Measurements from ENCODE around the gene VCAN. TPM values are rescaled to one million over a fixed set of nuclear protein-coding genes. Genes with fewer than 3 reads are reported as not detected.

The VCAN gene
- total and polyA plus RNA-seq, 2 donors (not counting 1 experiment from before 2014, with no cell fraction given) = 2.0 TPM; not detected in 1

GRCh38 chr5:83509540-83509939, 38.0 kb downstream of the VCAN start:
- WGBS (ENCODE audit: insufficient coverage) = 89% methylated on average over 1 of the region's 4 CpGs
- POLR2A ChIA-PET = no interaction called here
- H3K27ac Mint-ChIP-seq = no peak overlapping the region
- Histone ChIP-seq H2AFZ (ENCODE audit: insufficient read depth, low read depth, low read length, poor library complexity, severe bottlenecking) (no peak overlapping the region), H3K4me3 (ENCODE audit: control extremely low read depth in 1 of 5, extremely low read depth in 1 of 5, insufficient read depth in 1 of 5, low read depth in 2 of 5, low read length in 4 of 5) (no peak overlapping the region), H3K36me3 (replicated peaks in 1 of 2; ENCODE audit: control extremely low read depth in 1 of 2, control insufficient read depth in 1 of 2, extremely low read depth in 1 of 2, insufficient read depth in 2 of 2, low read length in 1 of 2) (no peaks in the 10 kb centered on the region), H3K79me2 (ENCODE audit: control insufficient read depth, insufficient read depth, low read length) (no peaks in the 10 kb centered on the region), H4K20me1 (ENCODE audit: control insufficient read depth, insufficient read depth, low read length, poor library complexity, severe bottlenecking) (no peaks in the 10 kb centered on the region), H3K4me1 (ENCODE audit: control insufficient read depth in 2 of 2, insufficient read depth in 2 of 2, low read length in 2 of 2) (no peaks in the 10 kb centered on the region), H3K4me2 (replicated peaks; ENCODE audit: low read depth, low read length, poor library complexity, severe bottlenecking) (no peak overlapping the region), H3K9ac (ENCODE audit: low read length) (no peak overlapping the region), H3K27me3 (replicated peaks in 1 of 4; ENCODE audit: control extremely low read depth in 1 of 4, control insufficient read depth in 3 of 4, insufficient read depth in 4 of 4, low read length in 3 of 4) (no peaks in the 10 kb centered on the region), H3K27ac (ENCODE audit: low read length in 2 of 2) (no peak overlapping the region), H3K9me3 (ENCODE audit: control extremely low read depth in 1 of 3, control insufficient read depth in 2 of 3, insufficient read depth in 1 of 3, low read length in 2 of 3) (peaks cover 0 to 8% (median 0%) of the 10 kb centered on the region in 3 donors)
- CTCF ChIA-PET = interaction anchor here (1.5 kb wide), 1 partner anchor 9 kb away, joined by 3 read pairs; no protein-coding TSS in a partner anchor
- DNase-seq (no peak), ATAC-seq (ENCODE audit: low read depth) (no peak)
- intact Hi-C loops (cut with micrococcal nuclease) = no loop called here
- TF ChIP-seq CTCF (IDR thresholded peaks at IDR 0.05) (no peak), EZH2 (IDR thresholded peaks at IDR 0.05; ENCODE audit: borderline replicate concordance, insufficient read depth, low read depth, low read length, poor library complexity, severe bottlenecking) (no peak)
- H3K4me1 Mint-ChIP-seq = no peaks in the 10 kb centered on the region
- no peak overlapping the region for H3K4me3 Mint-ChIP-seq
- peaks cover 3% of the 10 kb centered on the region for H3K9me3 Mint-ChIP-seq (ENCODE audit: insufficient read depth)
- H3K27me3 Mint-ChIP-seq = no peaks in the 10 kb centered on the region

- Histone ChIP-seq H3K9me3 (ENCODE audit: control extremely low read depth in 1 of 3, control insufficient read depth in 2 of 3, insufficient read depth in 1 of 3, low read length in 2 of 3) (peaks cover 0 to 8% (median 0%) of the 10 kb centered on the region in 3 donors), H3K4me2 (replicated peaks; ENCODE audit: low read depth, low read length, poor library complexity, severe bottlenecking) (no peak overlapping the region), H2AFZ (ENCODE audit: insufficient read depth, low read depth, low read length, poor library complexity, severe bottlenecking) (no peak overlapping the region), H3K4me3 (ENCODE audit: control extremely low read depth in 1 of 5, extremely low read depth in 1 of 5, insufficient read depth in 1 of 5, low read depth in 2 of 5, low read length in 4 of 5) (no peak overlapping the region), H4K20me1 (ENCODE audit: control insufficient read depth, insufficient read depth, low read length, poor library complexity, severe bottlenecking) (no peaks in the 10 kb centered on the region), H3K27me3 (replicated peaks in 1 of 4; ENCODE audit: control extremely low read depth in 1 of 4, control insufficient read depth in 3 of 4, insufficient read depth in 4 of 4, low read length in 3 of 4) (no peaks in the 10 kb centered on the region), H3K9ac (ENCODE audit: low read length) (no peak overlapping the region), H3K79me2 (ENCODE audit: control insufficient read depth, insufficient read depth, low read length) (no peaks in the 10 kb centered on the region), H3K4me1 (ENCODE audit: control insufficient read depth in 2 of 2, insufficient read depth in 2 of 2, low read length in 2 of 2) (no peaks in the 10 kb centered on the region), H3K27ac (ENCODE audit: low read length in 2 of 2) (no peak overlapping the region), H3K36me3 (replicated peaks in 1 of 2; ENCODE audit: control extremely low read depth in 1 of 2, control insufficient read depth in 1 of 2, extremely low read depth in 1 of 2, insufficient read depth in 2 of 2, low read length in 1 of 2) (no peaks in the 10 kb centered on the region)
- no peaks in the 10 kb centered on the region for H3K4me1 Mint-ChIP-seq
- H3K4me3 Mint-ChIP-seq = no peak overlapping the region
- no peak for DNase-seq
- no peak overlapping the region for H3K27ac Mint-ChIP-seq
- no CpG with 5 or more reads among the region's 1 CpG for WGBS (ENCODE audit: insufficient coverage)
- TF ChIP-seq EZH2 (IDR thresholded peaks at IDR 0.05; ENCODE audit: borderline replicate concordance, insufficient read depth, low read depth, low read length, poor library complexity, severe bottlenecking) = no peak
- TF ChIP-seq CTCF (IDR thresholded peaks at IDR 0.05) = no peak
- CTCF ChIA-PET = interaction anchor here (1.5 kb wide), 1 partner anchor 10 kb away, joined by 3 read pairs; no protein-coding TSS in a partner anchor
- no peak for ATAC-seq (ENCODE audit: low read depth)
- peaks cover 3% of the 10 kb centered on the region for H3K9me3 Mint-ChIP-seq (ENCODE audit: insufficient read depth)
- intact Hi-C loops (cut with micrococcal nuclease) = no loop called here
- H3K27me3 Mint-ChIP-seq = no peaks in the 10 kb centered on the region
- POLR2A ChIA-PET = no interaction called here
These were observed 38.7 kb downstream of the VCAN start for GRCh38 chr5:83510260-83510659.

All from B cell (primary cell).